WERI-Rb-1 (cell line): Measurements from ENCODE around the gene DMWD.

Experiments
- DNase-seq: peaks from one replicate; pipeline ENCODE4 v3.0.0-alpha.2; 2020
- H3K27ac ChIP-seq: fragments of 250-450 bp; sonication (Bioruptor Pico); 2 replicates; pipeline ENCODE4 v1.5.1; 2020; ENCODE audit warnings: mild to moderate bottlenecking, moderate library complexity
- H3K27me3 ChIP-seq: fragments of 250-450 bp; sonication (Bioruptor Pico); 2 replicates; pipeline ENCODE4 v1.5.1; 2021; ENCODE audit warnings: mild to moderate bottlenecking, low read depth, moderate library complexity; ENCODE audit not compliant: insufficient read depth, severe bottlenecking
- H3K36me3 ChIP-seq: fragments of 250-450 bp; sonication (Bioruptor Pico); 2 replicates; pipeline ENCODE4 v1.5.1; 2020; ENCODE audit warnings: mild to moderate bottlenecking, moderate library complexity
- H3K4me3 ChIP-seq: 2 replicates; pipeline ENCODE4 v1.5.1; 2011; ENCODE audit warnings: low read depth, mild to moderate bottlenecking, control low read depth, low read length
- H3K9me3 ChIP-seq: fragments of 250-450 bp; sonication (Bioruptor Pico); 2 replicates; pipeline ENCODE4 v1.5.1; 2021; ENCODE audit warnings: mild to moderate bottlenecking, moderate library complexity; ENCODE audit not compliant: severe bottlenecking
- CTCF ChIP-seq: IDR thresholded peaks from 2 replicates; pipeline ENCODE4 v1.5.1; 2011; ENCODE audit warnings: low read depth, mild to moderate bottlenecking, control low read depth, inconsistent platforms, low read length

DMWD gene

GRCh38 chr19:45792470-45793177, at the start of gene DMWD:
TSS of gene DMWD (minus strand) at chr19:45792845. CDS start at chr19:45792756, 89 bp downstream.
- TF ChIP-seq CTCF, result no peak
- peak within 1 kb of the TSS; percentile 86 for H3K27ac ChIP-seq
- no peaks in the 10 kb centered on the region for H3K9me3 ChIP-seq
- peak; percentile 99 for DNase-seq
- H3K27me3 ChIP-seq, result no peaks in the 10 kb centered on the region
- peaks cover 28% of the 10 kb centered on the region for H3K36me3 ChIP-seq
- peak within 1 kb of the TSS; percentile 56 for H3K4me3 ChIP-seq

- Histone ChIP-seq H3K36me3 (peaks cover 88% of the 10 kb centered on the region), H3K4me3 (no peak overlapping the region), H3K27me3 (no peaks in the 10 kb centered on the region), H3K27ac (no peak overlapping the region), H3K9me3 (no peaks in the 10 kb centered on the region)
- DNase-seq, result no peak
- TF ChIP-seq CTCF, result no peak
Observed at GRCh38 chr19:45842198-45842597, 49.6 kb upstream of the DMWD start.

- Histone ChIP-seq H3K36me3 (peaks cover 80% of the 10 kb centered on the region), H3K4me3 (no peak overlapping the region), H3K27ac (no peak overlapping the region), H3K27me3 (no peaks in the 10 kb centered on the region), H3K9me3 (no peaks in the 10 kb centered on the region)
- DNase-seq, result no peak
- TF ChIP-seq CTCF, result no peak
Observed at GRCh38 chr19:45834970-45835369, 42.3 kb upstream of the DMWD start.

GRCh38 chr19:45828945-45829344, 36.3 kb upstream of the DMWD start:
- Histone ChIP-seq H3K27ac (no peak overlapping the region), H3K27me3 (no peaks in the 10 kb centered on the region), H3K36me3 (peaks cover 79% of the 10 kb centered on the region), H3K4me3 (no peak overlapping the region), H3K9me3 (no peaks in the 10 kb centered on the region)
- no peak for TF ChIP-seq CTCF
- DNase-seq, result no peak

GRCh38 chr19:45828523-45828922, 35.9 kb upstream of the DMWD start:
- no peaks in the 10 kb centered on the region for H3K27me3 ChIP-seq
- H3K27ac ChIP-seq, result no peak overlapping the region
- DNase-seq, result no peak
- no peak overlapping the region for H3K4me3 ChIP-seq
- H3K9me3 ChIP-seq, result no peaks in the 10 kb centered on the region
- TF ChIP-seq CTCF, result no peak
- peaks cover 76% of the 10 kb centered on the region for H3K36me3 ChIP-seq
